Measurements from ENCODE around the gene TMEM138.
"Not testable (repeated sequence)": the region's sequence is repeated elsewhere in the genome, so short reads cannot be mapped to it uniquely, and the experiment has no call there.

TMEM138 gene

GRCh38 chr11:61377461-61378160 is 15.4 kb downstream of the TMEM138 start:
- DNase-seq (ENCODE audit: low spot score), result no peak
- TF ChIP-seq CTCF (IDR thresholded peaks at IDR 0.05), result no peak
- peak overlapping the region; percentile 20 to 38 for H3K27ac ChIP-seq
- no peak overlapping the region for H3K4me3 ChIP-seq

DNA sequence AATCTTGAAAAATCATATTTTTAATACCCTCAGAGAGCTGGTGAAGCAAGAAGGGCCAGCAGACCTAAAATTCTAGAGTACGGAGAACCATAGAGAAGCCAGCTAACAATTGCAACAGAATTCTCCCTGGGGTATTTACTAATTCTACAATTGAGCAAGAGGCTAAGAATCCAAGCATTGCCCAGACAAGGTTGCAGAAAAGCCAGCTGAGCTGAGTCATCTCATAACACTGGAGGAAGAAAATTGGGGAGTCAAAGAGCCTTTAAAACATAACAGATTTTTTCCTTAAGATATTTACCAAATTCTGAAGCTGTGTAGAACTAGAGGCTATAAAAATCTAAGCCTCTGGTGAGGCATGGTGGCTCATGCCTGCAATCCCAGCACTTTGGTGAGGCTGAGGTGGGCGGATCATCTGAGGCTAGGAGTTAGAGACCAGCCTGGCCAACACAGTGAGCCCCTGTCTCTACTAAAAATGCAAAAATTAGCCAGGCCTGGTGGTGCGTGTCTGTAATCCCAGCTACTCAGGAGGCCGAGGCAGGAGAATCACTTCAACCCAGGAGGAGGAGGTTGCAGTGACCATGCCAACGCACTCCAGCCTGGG is 16.6 kb downstream of the TMEM138 start:
- no peak for TF ChIP-seq CTCF (IDR thresholded peaks at IDR 0.05)

DNA sequence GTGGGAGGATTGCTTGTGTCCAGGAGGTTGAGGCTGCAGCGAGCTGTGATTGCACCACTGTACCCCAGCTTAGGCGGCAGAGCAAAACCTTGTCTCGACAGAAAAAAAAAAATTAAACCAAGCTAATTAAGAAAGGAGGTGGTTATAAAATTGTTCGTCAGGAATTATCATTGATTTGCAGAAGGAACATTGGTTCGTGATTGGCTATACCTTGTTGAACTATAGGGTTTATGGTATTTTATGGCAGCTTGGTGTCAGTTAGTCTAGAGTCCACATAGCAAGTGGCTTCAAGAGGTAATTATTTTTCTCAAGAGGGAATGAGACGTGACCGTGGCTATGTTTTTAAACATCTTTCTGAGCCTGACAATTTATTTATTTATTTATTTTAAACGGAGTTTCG is 18.7 kb downstream of the TMEM138 start:
- TF ChIP-seq CTCF (IDR thresholded peaks at IDR 0.05), result no peak
- H3K4me3 ChIP-seq, result no peak overlapping the region
- no peak for DNase-seq (ENCODE audit: low spot score)
- H3K27ac ChIP-seq, result no peak overlapping the region

More for the DNA sequence above, 16.6 kb downstream of the TMEM138 start:
- Histone ChIP-seq H3K27ac (peak overlapping the region; percentile 70 to 90), H3K4me3 (no peak overlapping the region)
- no peak for DNase-seq (ENCODE audit: low spot score)

DNA sequence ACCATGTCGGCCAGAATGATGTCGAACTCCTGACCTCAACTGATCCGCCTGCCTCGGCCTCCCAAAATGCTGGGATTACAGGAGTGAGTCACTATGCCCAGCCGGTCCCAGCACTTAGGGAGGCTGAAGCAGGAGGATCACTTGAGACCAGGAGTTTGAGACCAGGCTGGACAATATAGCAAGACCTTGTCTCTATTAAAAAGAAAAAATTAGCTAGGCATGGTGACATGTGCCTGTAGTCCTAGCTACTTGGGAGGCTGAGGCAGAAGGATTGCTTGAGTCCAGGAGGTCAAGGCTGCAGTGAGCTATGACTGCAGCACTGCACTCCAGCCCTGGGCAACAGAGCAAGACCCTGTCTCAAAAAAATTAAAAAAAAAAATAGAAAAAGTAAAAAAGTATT is 21.7 kb downstream of the TMEM138 start:
- H3K4me3 ChIP-seq; H3K27ac ChIP-seq; DNase-seq (ENCODE audit: low spot score): not testable (repeated sequence)

DNA sequence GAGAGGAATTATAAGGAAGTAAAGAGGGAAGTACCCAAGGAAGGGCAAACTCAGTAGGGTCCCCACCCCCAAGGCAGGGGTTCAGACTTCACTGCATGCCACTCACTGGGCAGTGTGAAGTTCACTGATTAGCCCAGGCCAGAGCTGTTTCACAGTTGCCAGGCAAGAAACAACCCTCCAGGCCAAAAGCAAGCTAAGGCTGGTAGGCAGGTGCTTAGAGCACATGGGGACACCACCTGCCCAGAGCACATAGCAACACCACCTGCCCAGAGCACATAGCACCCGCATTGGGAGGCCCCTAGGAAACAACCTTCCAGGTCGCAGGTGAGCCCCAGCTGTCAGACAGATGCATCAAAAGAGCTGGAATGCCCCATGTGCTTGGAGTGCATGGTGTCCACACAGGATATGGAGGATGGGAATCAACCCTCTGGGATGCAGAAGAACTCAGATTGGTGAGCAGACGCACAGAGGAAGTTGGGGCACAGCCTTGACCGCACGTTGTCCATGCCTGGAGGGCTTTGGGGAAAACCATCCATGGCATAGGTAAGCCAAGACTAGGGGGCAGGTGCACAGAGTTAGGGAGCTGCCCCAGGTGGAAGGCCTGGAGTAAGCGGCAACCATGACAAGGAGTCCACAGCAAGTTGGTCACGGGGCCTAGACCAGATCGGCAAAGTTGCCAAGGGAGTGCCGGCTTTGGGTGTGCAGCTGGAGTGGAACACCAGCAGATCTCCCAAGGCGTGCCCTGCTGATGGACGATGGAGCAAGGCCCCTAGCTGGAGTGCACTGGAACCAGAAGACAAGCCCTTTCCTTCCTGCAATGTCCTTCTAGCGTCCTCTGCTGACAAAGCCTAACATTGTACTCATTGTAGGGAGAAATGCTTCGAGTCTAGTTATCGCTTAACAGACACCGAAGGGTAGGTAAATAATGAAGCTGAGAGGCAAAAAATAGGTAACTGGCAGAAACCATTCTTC is 22.4 kb downstream of the TMEM138 start:
- no peak for DNase-seq (ENCODE audit: low spot score)
- Histone ChIP-seq H3K27ac (no peak overlapping the region), H3K4me3 (no peak overlapping the region)
- no peak for TF ChIP-seq CTCF (IDR thresholded peaks at IDR 0.05)

- no peak for TF ChIP-seq CTCF (IDR thresholded peaks at IDR 0.05)
- no peak overlapping the region for H3K4me3 ChIP-seq
- no peak overlapping the region for H3K27ac ChIP-seq
- DNase-seq (ENCODE audit: low spot score), result no peak
Measured at GRCh38 chr11:61390161-61390560, 28.0 kb downstream of the TMEM138 start.

GRCh38 chr11:61392981-61393595 is 30.9 kb downstream of the TMEM138 start:
- Histone ChIP-seq H3K27ac (peak overlapping the region; percentile 57 to 84), H3K4me3 (peak overlapping the region; percentile 82)
- no peak for DNase-seq (ENCODE audit: low spot score)
- no peak for TF ChIP-seq CTCF (IDR thresholded peaks at IDR 0.05)

All from coronary artery (tissue), 2 donors.